HPDE6-E6E7 (cell line): ENCODE measurements around the gene PDSS2.
"Not testable (repeated sequence)": the region's sequence is repeated elsewhere in the genome, so short reads cannot be mapped to it uniquely, and the experiment has no call there.

Experiments used
- DNase-seq: peaks from one replicate; pipeline ENCODE4 v3.0.0; 2011; ENCODE audit warnings: missing footprints; ENCODE audit errors: extremely low spot score

The PDSS2 gene

DNA sequence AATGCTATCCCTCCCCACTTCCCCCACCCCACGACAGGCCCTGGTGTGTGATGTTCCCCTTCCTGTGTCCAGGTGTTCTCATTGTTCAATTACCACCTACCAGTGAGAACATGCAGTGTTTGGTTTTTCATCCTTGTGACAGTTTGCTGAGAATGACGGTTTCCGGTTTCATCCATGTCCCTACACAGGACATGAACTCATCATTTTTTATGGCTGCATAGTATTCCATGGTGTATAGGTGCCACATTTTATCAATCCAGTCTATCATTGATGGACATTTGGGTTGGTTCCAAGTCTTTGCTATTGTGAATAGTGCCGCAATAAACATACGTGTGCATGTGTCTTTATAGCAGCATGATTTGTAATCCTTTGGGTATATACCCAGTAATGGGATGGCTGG, 295.1 kb downstream of the PDSS2 start:
- DNase-seq = not testable (repeated sequence)

DNA sequence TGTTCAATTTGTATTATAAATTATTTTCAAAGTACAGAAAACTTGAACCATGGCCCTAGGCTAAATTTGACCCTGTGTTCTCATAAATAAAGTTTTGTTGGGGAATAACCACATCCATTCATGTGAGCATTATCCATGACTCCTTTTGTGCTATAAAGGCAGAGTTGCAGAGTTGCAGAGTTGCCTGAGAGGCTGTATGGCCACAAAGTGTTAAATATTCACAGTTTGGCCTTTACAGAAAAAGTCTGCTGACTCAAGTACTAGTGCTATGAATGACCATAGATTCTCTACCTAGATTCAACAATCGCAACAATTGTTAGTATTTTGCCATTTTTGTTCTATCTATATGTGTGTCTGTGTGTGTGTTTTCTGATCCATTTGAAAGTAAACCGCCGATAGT, 297.8 kb downstream of the PDSS2 start:
- DNase-seq = no peak

DNA sequence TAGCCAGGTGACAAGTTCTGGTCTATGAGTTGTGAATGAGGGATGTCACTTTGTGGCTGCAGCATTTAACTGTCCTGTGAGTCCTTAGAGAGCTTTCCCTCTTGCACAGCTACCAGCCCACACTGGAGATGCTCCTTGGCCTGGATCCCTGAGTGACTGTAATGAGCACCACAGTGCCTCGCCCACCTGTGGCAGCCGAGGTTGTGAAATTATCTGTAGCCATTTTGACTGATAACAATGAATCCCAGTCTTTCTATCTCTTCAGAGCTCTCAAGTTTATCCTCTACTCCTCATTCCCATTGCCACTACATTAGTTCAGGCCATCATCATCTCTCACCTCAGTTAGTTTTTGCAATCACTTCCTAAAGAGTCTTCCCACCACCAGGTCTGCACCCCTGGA, 302.7 kb downstream of the PDSS2 start:
- DNase-seq = no peak

- no peak for DNase-seq
These were observed 304.6 kb downstream of the PDSS2 start for GRCh38 chr6:107154801-107155160.

DNA sequence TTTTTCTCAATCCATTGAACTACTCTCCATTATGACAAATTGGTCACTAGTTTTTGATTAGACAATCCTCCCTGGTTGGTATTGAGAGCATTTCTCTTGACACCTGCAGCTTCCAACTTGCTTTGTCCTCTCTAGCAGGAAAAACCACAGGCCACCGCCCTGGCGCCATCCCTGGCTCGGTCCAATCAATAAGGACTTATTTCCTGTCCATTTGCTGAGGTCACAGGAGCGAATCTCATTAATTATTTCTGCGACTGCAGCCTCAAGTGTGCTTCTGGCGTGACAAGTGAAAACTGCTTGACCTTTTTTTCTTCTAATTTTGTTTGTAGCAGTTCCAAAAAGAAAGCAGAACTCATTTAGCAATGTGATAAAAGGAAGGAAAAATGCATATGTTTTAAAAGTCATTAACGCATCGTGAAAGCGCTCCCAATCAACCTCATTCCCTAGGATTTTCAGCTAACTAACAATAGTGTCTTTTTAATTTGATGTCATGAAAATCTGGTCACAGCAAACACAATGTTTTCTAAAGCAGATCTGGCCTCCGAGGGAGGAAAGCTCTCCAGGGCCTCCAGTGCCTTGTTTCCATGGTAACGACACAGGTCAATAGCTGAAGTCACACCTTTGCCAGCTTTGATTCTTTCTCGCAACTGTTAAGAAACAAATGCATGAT, 305.1 kb downstream of the PDSS2 start:
- no peak for DNase-seq

- DNase-seq = no peak
These were observed 306.5 kb downstream of the PDSS2 start for GRCh38 chr6:107152638-107153430.

- no peak for DNase-seq
These were observed 314.7 kb downstream of the PDSS2 start for GRCh38 chr6:107144666-107145065.

DNA sequence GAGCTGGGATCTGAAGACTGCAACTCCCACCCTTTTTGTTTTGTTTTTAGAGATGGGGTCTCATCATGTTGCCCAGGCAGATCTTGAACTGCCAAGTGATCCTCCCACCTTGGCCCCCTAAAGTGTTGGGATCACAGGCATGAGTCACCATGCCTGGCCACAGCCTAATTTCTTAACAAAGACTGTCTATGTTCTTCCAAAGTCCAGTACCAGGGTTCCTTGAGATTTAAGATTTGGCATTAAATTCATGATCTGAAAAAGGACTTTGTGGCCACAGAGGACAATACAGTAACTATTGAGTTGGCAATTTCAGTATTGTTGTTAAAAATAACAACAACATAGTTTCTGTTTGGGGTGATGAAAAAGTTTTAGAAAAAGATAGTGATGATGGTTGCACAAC, 315.4 kb downstream of the PDSS2 start:
- no peak for DNase-seq

GRCh38 chr6:107140581-107140980, 318.8 kb downstream of the PDSS2 start:
- DNase-seq = no peak

- not testable (repeated sequence) for DNase-seq
These were observed 323.0 kb downstream of the PDSS2 start for GRCh38 chr6:107136324-107136723.

GRCh38 chr6:107135048-107135680, 324.2 kb downstream of the PDSS2 start:
- DNase-seq = not testable (repeated sequence)

DNA sequence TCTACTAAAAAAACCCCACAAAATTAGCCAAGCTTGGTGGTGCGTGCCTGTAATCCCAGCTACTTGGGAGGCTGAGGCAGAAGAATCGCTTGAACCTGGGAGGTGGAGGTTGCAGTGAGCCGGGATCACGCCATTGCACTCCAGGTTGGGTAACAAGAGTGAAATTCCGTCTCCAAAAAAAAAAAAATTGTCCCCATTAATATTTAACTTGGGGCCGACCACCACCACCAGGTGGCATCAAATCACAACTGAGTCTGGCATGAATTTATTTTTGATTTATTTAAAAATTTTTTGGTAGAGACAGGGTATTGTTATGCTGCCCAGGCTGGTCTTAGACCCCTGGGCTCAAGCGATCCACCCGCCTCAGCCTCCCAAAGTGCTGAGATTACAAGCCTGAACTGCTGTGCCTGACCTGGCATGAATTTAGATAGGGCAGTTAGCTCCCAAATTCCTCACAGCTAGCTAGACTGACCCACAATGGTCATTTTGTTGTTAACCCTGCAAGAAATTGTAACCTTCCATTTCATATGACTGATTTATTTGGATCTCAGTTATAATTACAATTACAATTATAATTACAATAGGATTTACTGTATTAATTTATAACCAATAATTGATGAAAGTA, 326.9 kb downstream of the PDSS2 start:
- DNase-seq = no peak

DNA sequence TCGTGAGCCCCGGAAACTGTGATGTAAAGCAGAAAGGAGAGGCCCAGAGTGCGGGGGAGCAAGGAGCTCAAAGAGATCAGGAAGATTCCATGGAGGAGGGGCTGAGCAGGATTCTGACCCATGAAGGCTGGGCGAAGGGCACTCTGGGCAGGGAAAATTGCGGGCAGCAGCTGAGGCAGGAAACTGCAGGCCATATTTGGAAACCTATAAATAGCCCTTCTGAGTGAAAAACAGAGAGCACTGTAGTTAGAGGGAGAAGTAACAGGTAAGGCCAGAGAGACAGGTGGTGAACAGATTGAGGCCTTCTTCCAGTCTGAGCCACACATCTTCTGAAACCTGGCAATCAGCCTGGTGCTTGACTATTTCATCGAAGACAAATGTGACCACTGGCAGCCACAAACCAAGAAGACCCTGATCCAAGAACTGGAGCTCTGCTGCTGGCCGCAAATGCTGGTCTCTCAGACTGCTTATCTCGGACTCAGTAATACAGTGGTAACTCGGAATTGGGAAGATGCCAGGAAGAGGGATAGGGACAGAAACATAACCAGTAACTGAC, 329.9 kb downstream of the PDSS2 start:
- no peak for DNase-seq

DNA sequence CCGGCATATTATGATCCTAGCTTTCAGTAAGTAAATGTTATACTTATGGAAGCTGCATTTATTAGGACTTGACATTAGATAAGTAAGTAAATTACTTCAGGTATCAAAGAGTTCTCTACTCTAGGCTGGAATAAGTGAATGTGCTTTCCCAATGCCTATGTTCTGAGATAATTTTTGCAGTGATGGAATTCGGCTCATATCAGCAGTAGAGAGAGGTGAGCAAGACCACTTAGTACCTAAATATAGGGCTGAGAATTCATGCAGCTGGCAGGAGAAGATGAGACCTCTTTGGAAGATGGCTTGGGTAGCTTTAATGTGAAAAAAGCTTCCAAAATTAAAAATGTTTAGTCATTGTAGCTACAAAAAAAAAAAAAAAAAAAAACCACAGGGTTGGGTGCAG, 330.8 kb downstream of the PDSS2 start:
- DNase-seq = no peak

GRCh38 chr6:107128175-107128574, 331.2 kb downstream of the PDSS2 start:
- DNase-seq = no peak

- no peak for DNase-seq
These were observed 333.6 kb downstream of the PDSS2 start for GRCh38 chr6:107125771-107126170.

DNA sequence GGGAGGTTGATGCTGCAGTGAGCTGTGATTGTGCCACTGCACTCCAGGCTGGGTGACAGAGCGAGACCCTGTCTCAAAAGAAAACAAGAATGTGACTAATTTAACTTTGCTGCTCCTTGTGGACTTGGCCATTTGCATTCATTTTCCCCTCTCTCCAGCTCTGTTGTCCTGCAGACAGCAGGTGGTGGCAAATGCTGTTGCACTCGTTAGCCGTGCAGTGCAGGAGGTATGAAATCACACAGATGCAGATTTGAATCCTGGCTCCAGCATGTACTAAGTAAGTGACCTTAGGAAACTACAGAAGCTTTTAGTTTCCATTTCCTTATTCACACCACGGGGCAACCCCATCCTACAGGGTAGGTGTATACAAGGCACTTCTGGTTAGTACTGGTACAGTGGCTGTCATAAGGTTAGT, 334.4 kb downstream of the PDSS2 start:
- DNase-seq = no peak

- DNase-seq = no peak
These were observed 335.9 kb downstream of the PDSS2 start for GRCh38 chr6:107123501-107123900.

DNA sequence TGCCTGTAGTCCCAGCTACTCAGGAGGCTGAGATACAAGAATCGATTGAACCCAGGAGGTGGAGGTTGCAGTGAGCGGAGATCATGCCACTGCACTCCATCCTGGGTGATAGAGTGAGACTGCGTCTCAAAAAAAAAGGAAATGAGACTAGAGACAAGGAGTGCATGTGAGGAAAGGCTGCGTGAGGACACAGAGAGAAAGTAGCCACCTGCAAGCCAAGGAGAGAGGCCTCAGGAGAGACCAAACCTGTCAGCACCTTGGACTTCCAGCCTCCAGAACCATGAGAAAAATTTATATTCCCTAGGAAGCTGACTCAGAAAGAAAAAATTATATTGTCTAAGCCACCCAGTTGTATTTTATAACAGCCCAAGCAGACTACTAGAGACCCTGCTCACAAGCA, 336.6 kb downstream of the PDSS2 start:
- DNase-seq = no peak

DNA sequence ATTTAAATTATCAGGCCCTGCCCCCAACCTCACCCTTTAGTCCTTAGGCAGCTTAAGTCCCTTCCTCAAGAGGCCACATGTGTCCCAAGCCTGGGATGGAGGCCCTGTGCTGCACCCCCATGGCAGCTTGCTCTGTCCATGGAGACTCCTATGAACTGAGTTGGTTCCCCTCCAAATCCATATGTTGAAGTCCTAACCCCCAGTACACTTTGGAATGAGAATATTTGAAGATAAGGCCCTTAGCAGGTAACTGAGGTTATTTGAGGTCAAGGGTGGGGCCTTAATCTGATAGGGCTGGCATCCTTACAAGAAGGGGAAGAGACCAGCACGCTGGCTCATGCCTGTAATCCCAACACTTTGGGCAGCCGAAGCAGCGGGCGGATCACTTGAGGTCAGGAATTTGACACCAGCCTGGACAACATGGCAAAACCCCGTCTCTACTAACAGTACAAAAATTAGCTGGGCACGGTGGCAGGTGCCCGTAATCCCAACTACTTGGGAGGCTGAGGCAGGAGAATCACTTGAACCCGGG, 337.3 kb downstream of the PDSS2 start:
- DNase-seq = no peak

DNA sequence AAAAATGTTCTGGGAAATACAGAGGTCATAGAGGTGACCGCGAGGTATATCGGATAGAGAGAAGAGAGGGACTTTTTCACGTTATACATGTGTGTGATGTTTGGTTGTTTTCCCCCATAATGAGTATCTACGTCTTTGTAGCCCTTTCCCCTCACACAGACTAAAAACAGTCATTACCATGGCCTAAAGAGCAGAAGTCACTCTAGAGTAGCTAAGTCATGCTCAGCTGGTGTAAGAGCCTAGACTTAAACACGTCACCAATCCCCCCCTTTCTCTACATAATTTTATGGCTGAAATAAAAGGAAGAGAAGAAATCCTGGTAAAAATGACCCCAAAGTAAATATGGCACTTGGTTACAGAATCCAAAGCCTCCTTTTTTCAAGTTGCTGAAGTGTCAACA, 338.1 kb downstream of the PDSS2 start:
- no peak for DNase-seq

- no peak for DNase-seq
These were observed 339.0 kb downstream of the PDSS2 start for GRCh38 chr6:107120404-107120803.
